Measurements from ENCODE around the gene EGFR.

Gene EGFR

DNA sequence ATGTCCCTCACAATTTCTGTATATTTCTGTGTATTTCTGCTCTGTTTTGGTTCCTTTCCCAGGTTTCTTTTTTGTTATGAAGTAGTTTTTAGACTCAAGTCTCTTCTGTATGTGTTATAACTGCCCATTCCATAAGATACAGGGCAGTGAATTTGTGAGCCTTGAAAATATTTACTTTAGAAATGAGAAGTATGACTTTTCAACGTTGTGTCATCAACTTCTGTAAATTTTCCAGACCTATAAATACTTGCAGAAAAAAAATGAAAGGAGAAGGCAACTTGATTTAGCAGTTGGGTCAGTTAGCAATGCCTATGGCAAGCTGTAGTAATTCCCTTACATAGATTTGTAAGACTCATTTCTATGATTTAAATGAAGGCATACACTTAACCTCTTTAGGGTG lies 11.5 kb downstream of the EGFR start:
- no peak overlapping the region for H3K4me2 ChIP-seq (ENCODE audit: low read length)
- no peak overlapping the region for H3K4me3 ChIP-seq (ENCODE audit: low read depth, low read length, poor library complexity, severe bottlenecking)
- no peak overlapping the region for H3K9ac ChIP-seq (ENCODE audit: low read length)
- no peak overlapping the region for H3K27ac ChIP-seq (ENCODE audit: low read depth, low read length, poor library complexity, severe bottlenecking)
- H3F3A ChIP-seq (ENCODE audit: insufficient read depth, low read length) = no peaks in the 10 kb centered on the region
- H3K36me3 ChIP-seq (ENCODE audit: insufficient read depth, low read length) = no peaks in the 10 kb centered on the region
- H3K9me2 ChIP-seq (ENCODE audit: low read depth, low read length) = no peaks in the 10 kb centered on the region
- H4K20me1 ChIP-seq (ENCODE audit: insufficient read depth, low read length) = no peaks in the 10 kb centered on the region
- H2AFZ ChIP-seq (ENCODE audit: low read length) = no peak overlapping the region
- H3K79me2 ChIP-seq (ENCODE audit: insufficient read depth, low read length) = no peaks in the 10 kb centered on the region
- no peaks in the 10 kb centered on the region for H3K4me1 ChIP-seq (ENCODE audit: insufficient read depth, low read length, severe bottlenecking)
- H3K9me3 ChIP-seq (ENCODE audit: low read length) = no peaks in the 10 kb centered on the region
- no peaks in the 10 kb centered on the region for H3K27me3 ChIP-seq (ENCODE audit: insufficient read depth, low read length)
- no peak for TF ChIP-seq EZH2 (IDR thresholded peaks at IDR 0.05; ENCODE audit: borderline replicate concordance, low read length)
- TF ChIP-seq, protein P1, sequence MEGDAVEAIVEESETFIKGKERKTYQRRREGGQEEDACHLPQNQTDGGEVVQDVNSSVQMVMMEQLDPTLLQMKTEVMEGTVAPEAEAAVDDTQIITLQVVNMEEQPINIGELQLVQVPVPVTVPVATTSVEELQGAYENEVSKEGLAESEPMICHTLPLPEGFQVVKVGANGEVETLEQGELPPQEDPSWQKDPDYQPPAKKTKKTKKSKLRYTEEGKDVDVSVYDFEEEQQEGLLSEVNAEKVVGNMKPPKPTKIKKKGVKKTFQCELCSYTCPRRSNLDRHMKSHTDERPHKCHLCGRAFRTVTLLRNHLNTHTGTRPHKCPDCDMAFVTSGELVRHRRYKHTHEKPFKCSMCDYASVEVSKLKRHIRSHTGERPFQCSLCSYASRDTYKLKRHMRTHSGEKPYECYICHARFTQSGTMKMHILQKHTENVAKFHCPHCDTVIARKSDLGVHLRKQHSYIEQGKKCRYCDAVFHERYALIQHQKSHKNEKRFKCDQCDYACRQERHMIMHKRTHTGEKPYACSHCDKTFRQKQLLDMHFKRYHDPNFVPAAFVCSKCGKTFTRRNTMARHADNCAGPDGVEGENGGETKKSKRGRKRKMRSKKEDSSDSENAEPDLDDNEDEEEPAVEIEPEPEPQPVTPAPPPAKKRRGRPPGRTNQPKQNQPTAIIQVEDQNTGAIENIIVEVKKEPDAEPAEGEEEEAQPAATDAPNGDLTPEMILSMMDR (IDR thresholded peaks at IDR 0.05; ENCODE audit: low read length) = no peak

DNA sequence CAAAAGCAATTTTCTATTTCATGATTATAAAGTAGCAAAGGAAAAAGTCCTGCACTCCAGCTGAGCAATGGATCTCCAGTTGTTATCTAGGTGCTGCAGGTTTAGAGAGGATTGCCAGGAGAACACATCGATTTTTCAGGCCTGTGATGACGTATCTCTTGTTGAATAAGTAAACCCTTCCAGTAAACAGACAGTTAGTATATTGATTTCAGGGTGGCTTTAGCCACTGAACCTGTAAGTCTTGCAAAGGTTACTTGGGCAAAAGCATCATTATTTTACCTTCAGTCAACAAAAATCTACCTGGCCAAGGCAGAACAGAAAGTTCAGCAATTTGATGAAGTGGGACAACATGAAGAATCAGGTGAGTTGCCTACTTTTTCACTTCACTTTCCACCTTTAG lies 12.3 kb downstream of the EGFR start:
- Histone ChIP-seq H3K27ac (ENCODE audit: low read depth, low read length, poor library complexity, severe bottlenecking) (no peak overlapping the region), H3F3A (ENCODE audit: insufficient read depth, low read length) (no peaks in the 10 kb centered on the region), H3K79me2 (ENCODE audit: insufficient read depth, low read length) (no peaks in the 10 kb centered on the region), H3K9me2 (ENCODE audit: low read depth, low read length) (no peaks in the 10 kb centered on the region), H3K36me3 (ENCODE audit: insufficient read depth, low read length) (no peaks in the 10 kb centered on the region), H3K4me1 (ENCODE audit: insufficient read depth, low read length, severe bottlenecking) (no peaks in the 10 kb centered on the region), H3K4me3 (ENCODE audit: low read depth, low read length, poor library complexity, severe bottlenecking) (no peak overlapping the region), H3K4me2 (ENCODE audit: low read length) (no peak overlapping the region), H3K9ac (ENCODE audit: low read length) (no peak overlapping the region), H4K20me1 (ENCODE audit: insufficient read depth, low read length) (no peaks in the 10 kb centered on the region), H3K9me3 (ENCODE audit: low read length) (no peaks in the 10 kb centered on the region), H2AFZ (ENCODE audit: low read length) (no peak overlapping the region), H3K27me3 (ENCODE audit: insufficient read depth, low read length) (no peaks in the 10 kb centered on the region)
- no peak for TF ChIP-seq EZH2 (IDR thresholded peaks at IDR 0.05; ENCODE audit: borderline replicate concordance, low read length)
- TF ChIP-seq, protein P1 (IDR thresholded peaks at IDR 0.05; ENCODE audit: low read length) = no peak

DNA sequence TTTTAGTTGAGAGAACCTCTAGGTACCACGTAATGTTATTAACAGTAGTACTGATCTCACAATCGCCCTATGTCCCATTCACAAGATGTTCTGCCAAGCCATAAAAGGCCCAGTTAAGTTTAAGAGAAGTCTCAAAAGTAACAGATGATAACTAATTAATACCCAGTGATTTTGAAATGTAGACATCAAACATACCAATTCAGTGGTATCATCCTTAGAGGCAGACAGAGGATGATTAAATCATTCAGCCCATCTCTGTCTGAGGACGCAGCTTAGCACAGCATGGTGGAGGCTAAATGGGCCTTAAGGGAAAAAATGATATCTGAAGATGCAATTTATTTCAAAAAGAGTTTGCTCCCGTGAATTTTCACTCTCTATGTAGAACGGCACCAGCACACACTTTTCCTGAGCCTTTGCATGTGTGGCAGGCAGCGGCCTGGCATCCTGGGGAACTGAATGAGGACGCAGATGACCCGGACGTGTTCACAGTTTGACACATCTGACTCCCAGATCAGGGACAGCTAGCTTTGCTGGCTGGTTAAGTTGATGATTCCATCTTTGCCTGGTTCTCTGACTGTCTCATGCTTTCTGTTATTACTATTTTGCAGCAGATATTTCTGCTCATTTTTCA lies 13.4 kb downstream of the EGFR start:
- no peaks in the 10 kb centered on the region for H4K20me1 ChIP-seq (ENCODE audit: insufficient read depth, low read length)
- TF ChIP-seq, protein P1 (IDR thresholded peaks at IDR 0.05; ENCODE audit: low read length) = no peak
- no peak for TF ChIP-seq EZH2 (IDR thresholded peaks at IDR 0.05; ENCODE audit: borderline replicate concordance, low read length)
- H3K27ac ChIP-seq (ENCODE audit: low read depth, low read length, poor library complexity, severe bottlenecking) = no peak overlapping the region
- H3K4me2 ChIP-seq (ENCODE audit: low read length) = no peak overlapping the region
- no peaks in the 10 kb centered on the region for H3K27me3 ChIP-seq (ENCODE audit: insufficient read depth, low read length)
- H2AFZ ChIP-seq (ENCODE audit: low read length) = no peak overlapping the region
- H3K4me1 ChIP-seq (ENCODE audit: insufficient read depth, low read length, severe bottlenecking) = no peaks in the 10 kb centered on the region
- no peaks in the 10 kb centered on the region for H3K36me3 ChIP-seq (ENCODE audit: insufficient read depth, low read length)
- no peak overlapping the region for H3K9ac ChIP-seq (ENCODE audit: low read length)
- no peak overlapping the region for H3K4me3 ChIP-seq (ENCODE audit: low read depth, low read length, poor library complexity, severe bottlenecking)
- H3K9me2 ChIP-seq (ENCODE audit: low read depth, low read length) = no peaks in the 10 kb centered on the region
- H3K79me2 ChIP-seq (ENCODE audit: insufficient read depth, low read length) = no peaks in the 10 kb centered on the region
- no peaks in the 10 kb centered on the region for H3F3A ChIP-seq (ENCODE audit: insufficient read depth, low read length)
- H3K9me3 ChIP-seq (ENCODE audit: low read length) = no peaks in the 10 kb centered on the region

Data from OCI-LY1 (cell line).